ENCODE results near the gene SLC22A2. TPM values are rescaled to one million over a fixed set of nuclear protein-coding genes. Genes with fewer than 3 reads are reported as not detected.

The SLC22A2 gene
- total and polyA plus RNA-seq, 10 of the 15 experiments (the other 5 are each of a cell fraction or from before 2014, with no cell fraction given): 0.12 TPM; not detected in 9

GRCh38 chr6:160297310-160297709, 38.7 kb upstream of the SLC22A2 start:
- Histone ChIP-seq H3K27ac (ENCODE audit: control insufficient read depth, insufficient read depth) (no peak overlapping the region), H3K36me3 (ENCODE audit: control insufficient read depth in 2 of 2, insufficient read depth in 2 of 2, low read length in 1 of 2) (no peaks in the 10 kb centered on the region), H3K4me2 (ENCODE audit: control insufficient read depth, insufficient read depth) (no peak overlapping the region), H3K27me3 (replicated peaks in 1 of 2; ENCODE audit: control insufficient read depth in 2 of 2, insufficient read depth in 2 of 2, low read length in 1 of 2) (no peaks in the 10 kb centered on the region; a peak in 1 of 4 replicates), H3K9me3 (replicated peaks; ENCODE audit: control insufficient read depth, insufficient read depth, low read length) (no peaks in the 10 kb centered on the region), H3K79me2 (ENCODE audit: control insufficient read depth, insufficient read depth, low read length) (no peaks in the 10 kb centered on the region), H3K4me3 (no peak overlapping the region), H3K4me1 (ENCODE audit: control insufficient read depth, insufficient read depth, low read length) (no peaks in the 10 kb centered on the region), H3K9ac (ENCODE audit: control insufficient read depth, insufficient read depth, low read length) (no peak overlapping the region), H4K20me1 (ENCODE audit: control insufficient read depth, insufficient read depth) (no peaks in the 10 kb centered on the region), H2AFZ (ENCODE audit: control insufficient read depth, low read depth, low read length) (no peak overlapping the region)
- TF ChIP-seq GABPA (IDR thresholded peaks at IDR 0.05; ENCODE audit: low read depth) (no peak), EZH2 (IDR thresholded peaks at IDR 0.05; ENCODE audit: borderline replicate concordance, control insufficient read depth, low read depth, low read length) (no peak), CEBPB (IDR thresholded peaks at IDR 0.05; ENCODE audit: borderline replicate concordance in 1 of 2, low read depth in 2 of 2, low read length in 2 of 2) (no peak), RELB (IDR thresholded peaks at IDR 0.05; ENCODE audit: low read depth) (no peak), ZBED1 (IDR thresholded peaks at IDR 0.05; ENCODE audit: borderline replicate concordance) (no peak), ZNF384 (IDR thresholded peaks at IDR 0.05; ENCODE audit: borderline replicate concordance, low read depth, low read length) (no peak)
- FAIRE-seq: no peak
- POLR2A ChIA-PET: no interaction called here
- DNase-seq (ENCODE audit: low read depth, low spot score): no peak
- CTCF ChIA-PET: interaction anchor here (1.8 kb wide), 1 partner anchor 159 kb away, joined by 4 read pairs; no protein-coding TSS in a partner anchor
- no peak for ATAC-seq
- RAD21 ChIA-PET (ENCODE audit: unreplicated experiment): no interaction called here
- intact Hi-C loops (cut with micrococcal nuclease; ENCODE audit: unreplicated experiment): no loop called here
- no TSS peak for BruUV-seq (replicated peaks)
- 36% methylated on average over 6 of the region's 6 CpGs for WGBS (ENCODE audit: insufficient coverage, insufficient replicate concordance, low lambda C conversion rate, missing lambda C conversion rate)
- SMC1A ChIA-PET (ENCODE audit: uncharacterized antibody, unreplicated experiment): no interaction called here
- in situ Hi-C loops (cut with MboI): no loop called here

GRCh38 chr6:160293844-160294243, 35.2 kb upstream of the SLC22A2 start:
- Histone ChIP-seq H3K4me3 (no peak overlapping the region), H3K27me3 (replicated peaks in 1 of 2; ENCODE audit: control insufficient read depth in 2 of 2, insufficient read depth in 2 of 2, low read length in 1 of 2) (no peaks in the 10 kb centered on the region; a peak in 1 of 4 replicates), H4K20me1 (ENCODE audit: control insufficient read depth, insufficient read depth) (no peaks in the 10 kb centered on the region), H3K4me2 (ENCODE audit: control insufficient read depth, insufficient read depth) (no peak overlapping the region), H3K9ac (ENCODE audit: control insufficient read depth, insufficient read depth, low read length) (no peak overlapping the region), H3K36me3 (ENCODE audit: control insufficient read depth in 2 of 2, insufficient read depth in 2 of 2, low read length in 1 of 2) (no peaks in the 10 kb centered on the region), H3K27ac (ENCODE audit: control insufficient read depth, insufficient read depth) (no peak overlapping the region), H2AFZ (ENCODE audit: control insufficient read depth, low read depth, low read length) (no peak overlapping the region), H3K79me2 (ENCODE audit: control insufficient read depth, insufficient read depth, low read length) (no peaks in the 10 kb centered on the region), H3K9me3 (replicated peaks; ENCODE audit: control insufficient read depth, insufficient read depth, low read length) (no peaks in the 10 kb centered on the region), H3K4me1 (ENCODE audit: control insufficient read depth, insufficient read depth, low read length) (no peaks in the 10 kb centered on the region)
- no TSS peak for BruUV-seq (replicated peaks)
- DNase-seq (ENCODE audit: low read depth, low spot score) (no peak), ATAC-seq (no peak), FAIRE-seq (no peak)
- SMC1A ChIA-PET (ENCODE audit: uncharacterized antibody, unreplicated experiment): no interaction called here
- POLR2A ChIA-PET: no interaction called here
- TF ChIP-seq POLR2AphosphoS2 (IDR thresholded peaks at IDR 0.05; ENCODE audit: low read depth, low read length): no peak
- TF ChIP-seq ZSCAN29 (IDR thresholded peaks at IDR 0.05): no peak
- RAD21 ChIA-PET (ENCODE audit: unreplicated experiment): no interaction called here
- intact Hi-C loops (cut with micrococcal nuclease; ENCODE audit: unreplicated experiment): no loop called here
- CTCF ChIA-PET: no interaction called here
- WGBS (ENCODE audit: insufficient coverage, insufficient replicate concordance, low lambda C conversion rate, missing lambda C conversion rate): 32% methylated on average over 8 of the region's 8 CpGs
- in situ Hi-C loops (cut with MboI): no loop called here

Measured in GM12878 (cell line).